NCI-H2196 treated with DMSO at 0.1 percent for 48 hours (cell line): Measurements from ENCODE around the gene LEFTY1.
A peak's percentile ranks its signal among the peaks of the same experiment; 100 is the strongest.
"Not testable (repeated sequence)": the region's sequence is repeated elsewhere in the genome, so short reads cannot be mapped to it uniquely, and the experiment has no call there.

Experiments
- DNase-seq: peaks from one replicate; lab custom pipeline; 2025; ENCODE audit not compliant: unreplicated experiment; lab: John Stamatoyannopoulos, UW

LEFTY1 gene

DNA sequence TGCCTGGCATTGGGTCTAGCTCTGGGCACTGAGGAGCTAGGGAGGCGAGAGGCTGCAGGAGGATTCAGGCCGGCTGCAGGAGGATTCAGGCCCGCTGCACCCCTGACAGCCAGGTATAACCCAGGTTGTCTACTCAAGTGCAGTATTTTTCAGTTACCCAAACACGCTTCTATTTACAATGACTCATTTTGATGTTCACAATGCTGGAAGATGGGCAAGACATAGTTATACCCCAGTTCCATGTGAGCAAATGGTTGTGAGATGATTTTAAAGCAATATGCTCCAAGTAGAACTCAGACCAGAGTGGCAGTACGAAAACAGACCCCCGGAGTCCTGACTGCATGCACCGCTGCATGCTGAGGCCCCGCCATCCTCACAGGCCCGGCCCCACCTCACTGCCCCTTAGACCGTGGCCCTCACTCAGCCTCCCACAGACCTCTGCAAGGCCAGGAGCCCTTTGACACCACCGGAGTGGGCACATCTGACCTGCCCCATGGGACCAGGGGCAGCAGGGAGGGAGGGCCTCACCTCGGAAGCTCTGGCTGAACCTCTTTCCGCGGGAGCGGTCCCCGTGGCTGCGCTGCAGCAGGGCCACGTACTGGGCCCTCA lies 553 bp downstream of the LEFTY1 start:
- DNase-seq: no peak

DNA sequence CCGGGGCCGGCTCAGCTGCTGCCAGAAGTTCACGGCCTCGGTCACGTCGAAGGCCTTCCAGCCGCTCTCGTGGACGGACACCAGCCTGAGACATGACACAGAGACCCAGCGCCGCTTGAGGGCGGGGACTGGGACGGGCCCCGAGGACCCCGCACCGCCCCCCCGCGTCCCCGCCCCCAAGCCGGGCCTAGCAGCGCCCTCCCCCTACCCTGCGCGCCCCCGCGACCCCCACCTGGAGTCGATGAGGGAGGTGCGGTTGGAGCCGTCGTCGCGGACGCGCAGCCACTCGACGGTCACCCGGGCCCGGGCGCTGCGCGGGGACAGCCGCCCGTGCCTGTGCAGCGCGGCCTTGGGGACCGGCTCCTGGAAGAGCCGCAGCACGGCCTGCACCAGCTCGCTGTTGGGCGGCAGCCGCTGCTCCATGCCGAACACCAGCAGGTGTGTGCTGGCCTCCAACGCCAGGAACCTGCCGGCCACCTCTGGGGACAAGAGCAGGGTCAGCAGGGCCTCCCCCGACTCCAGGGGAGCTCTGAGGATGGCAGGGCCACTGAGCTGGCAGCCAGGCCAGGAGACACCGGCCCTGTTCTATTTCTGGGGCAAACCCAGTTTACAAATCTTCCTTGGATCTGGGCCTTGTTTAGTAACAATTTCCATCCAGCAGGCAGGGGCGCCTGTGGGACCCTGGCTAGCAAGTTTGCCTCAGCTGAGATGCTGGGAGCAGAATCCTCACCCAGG lies 1.2 kb downstream of the LEFTY1 start:
- not testable (repeated sequence) for DNase-seq

GRCh38 chr1:225887030-225887314 lies 2.0 kb downstream of the LEFTY1 start:
- no peak for DNase-seq

GRCh38 chr1:225886159-225887029 lies 2.6 kb downstream of the LEFTY1 start:
- DNase-seq: no peak

GRCh38 chr1:225885336-225885735 lies 3.6 kb downstream of the LEFTY1 start:
- DNase-seq: no peak

- no peak for DNase-seq
Measured at GRCh38 chr1:225883616-225884265, 5.2 kb downstream of the LEFTY1 start.

- no peak for DNase-seq
Measured at GRCh38 chr1:225882694-225883615, 6.0 kb downstream of the LEFTY1 start.

- peak; percentile 47 for DNase-seq
Measured at GRCh38 chr1:225881959-225882693, 6.8 kb downstream of the LEFTY1 start, which contains the start of gene TMEM63A. Gene TMEM63A, minus strand, starts transcription at chr1:225882380. Its CDS starts 4,800 bp downstream, at chr1:225877580.

DNA sequence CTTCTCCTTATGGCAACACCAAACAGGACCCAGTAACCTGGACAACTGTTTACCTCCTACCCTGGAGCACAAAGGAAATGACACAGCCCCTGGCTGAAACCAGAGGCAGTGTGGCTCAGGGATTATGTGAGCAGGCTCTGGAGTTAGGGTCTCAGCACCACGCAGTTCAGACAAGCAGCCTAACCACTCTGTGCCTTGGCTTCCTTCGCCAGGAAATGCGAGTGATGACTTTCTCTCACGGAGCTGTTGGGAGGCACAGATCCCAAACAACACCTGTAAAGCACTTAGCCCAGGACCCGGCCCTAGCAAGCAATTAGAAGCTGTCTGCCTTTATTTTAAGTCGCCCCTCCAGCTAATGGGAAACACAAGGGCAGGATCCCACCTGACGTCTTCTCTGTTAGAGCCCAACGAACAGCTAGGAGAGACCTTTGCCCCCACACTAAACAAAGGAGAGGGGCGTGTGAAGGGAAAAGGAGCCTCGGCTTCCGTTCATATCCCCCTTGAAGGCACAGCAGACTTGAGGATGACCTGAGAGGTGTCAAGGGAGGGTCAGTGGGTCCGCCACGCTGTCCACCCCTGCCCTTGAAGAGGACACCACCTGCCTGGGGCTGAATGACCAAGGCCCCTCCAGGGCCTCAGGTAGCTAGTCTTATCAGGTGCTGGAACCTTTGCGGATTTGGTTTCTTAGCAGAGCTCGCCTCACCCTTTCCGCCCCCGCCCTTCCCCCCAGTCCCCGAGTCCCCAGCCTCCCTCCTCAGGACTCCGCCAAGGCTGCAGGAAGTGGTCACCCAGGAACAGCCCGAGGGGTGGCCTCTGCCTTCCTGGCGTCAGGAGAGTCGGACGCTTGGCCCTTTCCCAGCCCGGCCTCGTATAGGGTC lies 7.6 kb downstream of the LEFTY1 start:
- no peak for DNase-seq

- no peak for DNase-seq
Measured at GRCh38 chr1:225880636-225881035, 8.3 kb downstream of the LEFTY1 start.

GRCh38 chr1:225880222-225880588 lies 8.7 kb downstream of the LEFTY1 start:
- peak; percentile 20 for DNase-seq

GRCh38 chr1:225879521-225880221 lies 9.3 kb downstream of the LEFTY1 start:
- DNase-seq: peak; percentile 35

DNA sequence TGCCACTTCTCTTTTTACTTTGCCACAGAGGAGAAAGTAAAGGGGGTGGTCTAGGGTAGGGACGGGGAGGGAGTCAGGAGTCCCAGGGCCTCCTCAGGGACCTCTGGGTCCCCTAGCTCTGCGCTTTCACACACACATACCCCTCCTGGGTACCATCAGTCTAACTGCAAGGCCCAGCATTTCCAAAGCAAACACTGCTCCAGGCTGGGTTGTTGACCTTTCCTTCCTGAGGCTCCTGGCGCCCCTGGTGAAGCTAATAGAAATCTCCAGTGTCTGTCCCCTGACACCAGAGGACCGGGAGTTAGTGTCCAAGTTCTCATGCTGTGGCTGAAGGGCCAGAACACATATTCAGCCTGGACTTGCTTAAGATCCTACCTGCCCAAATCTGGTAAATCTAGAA lies 10.7 kb downstream of the LEFTY1 start:
- no peak for DNase-seq

DNA sequence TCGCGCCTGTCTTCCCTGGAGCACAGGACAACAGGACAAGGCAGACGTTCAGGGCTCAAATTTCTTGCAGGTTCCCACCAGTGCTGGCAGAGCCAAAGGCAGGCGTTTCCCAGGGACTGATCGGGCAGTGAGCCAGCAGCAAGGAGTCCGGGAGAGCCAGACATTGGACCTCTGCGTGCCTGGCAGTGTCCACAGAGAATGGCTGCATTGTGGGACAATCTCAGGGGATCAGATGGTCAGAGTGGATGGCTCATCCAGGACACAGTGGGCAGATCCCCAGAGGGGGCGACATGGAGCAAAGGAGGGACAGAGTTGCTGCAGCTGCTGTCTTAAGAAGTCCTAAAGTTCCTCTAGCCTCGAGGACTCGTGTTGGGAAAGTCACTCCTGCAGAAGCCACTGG lies 11.4 kb downstream of the LEFTY1 start:
- DNase-seq: peak; percentile 61

GRCh38 chr1:225876900-225877510 lies 11.9 kb downstream of the LEFTY1 start:
- DNase-seq: no peak

DNA sequence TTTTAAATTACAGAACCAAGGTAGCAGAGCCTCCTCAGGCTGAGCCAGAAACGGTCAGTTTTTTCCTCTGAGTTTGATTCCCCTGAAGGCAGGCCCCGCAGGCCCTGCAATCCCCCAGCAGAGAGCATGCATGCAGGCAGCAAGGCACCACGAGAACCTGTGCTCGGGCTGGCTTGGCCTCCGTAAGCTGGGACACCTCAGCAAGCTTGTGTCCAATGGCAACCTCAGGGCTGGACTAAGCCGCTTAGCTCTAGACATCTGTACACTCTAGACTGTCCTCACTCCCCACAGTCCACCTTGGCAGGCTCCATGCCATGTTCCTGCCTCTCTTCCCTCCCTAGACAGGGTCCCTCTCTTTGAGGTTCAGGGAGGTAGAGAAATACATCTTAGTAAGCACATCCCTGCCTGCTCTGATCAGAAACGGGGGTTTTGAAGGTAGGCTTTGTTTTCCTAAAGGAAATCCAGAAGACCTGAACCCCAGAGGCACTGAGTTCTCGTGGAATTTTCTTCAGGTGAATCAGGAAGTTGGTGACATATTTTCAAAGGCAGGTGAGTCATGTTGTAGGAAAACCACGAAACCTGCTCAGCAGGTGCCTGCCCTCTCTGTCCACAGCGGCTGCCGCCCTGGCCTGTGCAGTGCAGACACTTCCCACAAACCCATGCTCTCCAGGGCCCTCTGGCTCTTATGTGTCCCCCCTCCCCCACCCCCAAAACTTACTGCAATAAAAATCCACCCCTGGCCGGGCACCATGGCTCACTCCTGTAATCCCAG lies 13.7 kb downstream of the LEFTY1 start:
- DNase-seq: peak; percentile 55

DNA sequence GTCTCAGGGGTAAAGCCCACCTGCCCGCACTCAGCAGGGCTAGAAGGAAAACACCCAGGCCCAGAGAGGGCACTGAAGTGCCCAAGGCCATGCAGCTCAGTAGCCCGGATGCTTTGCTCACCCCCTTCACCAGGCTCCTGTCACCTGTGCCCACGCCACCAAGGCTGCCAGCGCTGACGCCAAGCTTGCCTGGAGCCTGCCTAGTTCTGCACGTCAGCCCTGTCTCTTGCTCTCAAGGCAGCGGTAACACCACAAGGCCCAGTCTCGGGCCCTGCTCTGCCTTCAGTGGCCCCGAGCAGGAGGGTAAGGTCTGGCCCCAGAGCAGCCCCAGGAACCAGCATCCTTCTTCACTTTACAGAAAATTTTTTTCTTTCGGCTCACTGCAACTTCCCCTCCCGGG lies 14.5 kb downstream of the LEFTY1 start:
- DNase-seq: no peak
